AG04450 (cell line): ENCODE results near the gene JMJD7. TPM values are rescaled to one million over a fixed set of nuclear protein-coding genes. Genes with fewer than 3 reads are reported as not detected.

Experiments
- CTCF ChIA-PET: fragments of 300-600, 350-600 bp; formaldehyde crosslinking; extraction: SDS; loops from one replicate; lab custom pipeline; 2022; ENCODE audit warnings: antibody characterized with exemption, inconsistent platforms; lab: Charles Lee
- POLR2A ChIA-PET: fragments of 350-600 bp; formaldehyde crosslinking; extraction: SDS; loops from one replicate; lab custom pipeline; 2021; ENCODE audit warnings: antibody characterized with exemption, inconsistent platforms; lab: Yijun Ruan, JAX
- DNase-seq: peaks from one replicate; pipeline ENCODE4 v3.0.0-alpha.2; 2011; ENCODE audit warnings: low read depth, low spot score
- H3K27ac ChIP-seq: one replicate; pipeline ENCODE4 v1.5.1; 2012; ENCODE audit warnings: low read depth, low read length, control low read depth
- H3K27me3 ChIP-seq: one replicate; pipeline ENCODE4 v1.6.0; 2012; ENCODE audit warnings: low read length; ENCODE audit not compliant: control insufficient read depth, insufficient read depth
- H3K4me3 ChIP-seq: 2 replicates; pipeline ENCODE4 v1.5.1; 2011; ENCODE audit warnings: mild to moderate bottlenecking, low read depth, low read length, control low read depth
- H3K9me3 ChIP-seq: 2 replicates; pipeline ENCODE4 v1.5.1; 2012; ENCODE audit warnings: low read length; ENCODE audit not compliant: control insufficient read depth, insufficient read depth
- CTCF ChIP-seq: IDR thresholded peaks from 2 replicates; pipeline ENCODE4 v1.5.1; 2011; ENCODE audit warnings: low read depth, low read length, control low read depth, inconsistent platforms
- polyA plus RNA-seq: library from polyadenylated mRNA; depleted of rRNA; stranded (reverse); fragments of >200 nt; gene quantifications from 2 replicates; pipeline ENCODE4 v1.2.3, GENCODE V29; 2011

Gene JMJD7
- polyA plus RNA-seq, 1 experiment, result 5.1 TPM

- POLR2A ChIA-PET, result interaction anchor here (0.6 to 1.2 kb wide), 5 partner anchors 8 to 290 kb away, joined by 3 to 4 read pairs (median 3); no protein-coding TSS in a partner anchor
- CTCF ChIA-PET, result interaction anchor here (0.6 to 13.1 kb wide), 2 partner anchors 26 to 194 kb away, joined by 3 to 362 read pairs; no protein-coding TSS in a partner anchor
- no peak overlapping the region for H3K27ac ChIP-seq
These were observed 47.2 kb upstream of the JMJD7 start for GRCh38 chr15:41780727-41781126.

GRCh38 chr15:41782371-41783282 lies 45.3 kb upstream of the JMJD7 start:
- POLR2A ChIA-PET, result interaction anchor here (0.7 kb wide), 1 partner anchor 20 kb away, joined by 4 read pairs; no protein-coding TSS in a partner anchor
- CTCF ChIA-PET, result interaction anchor here (0.6 to 13.1 kb wide), 5 partner anchors 9 to 878 kb away, joined by 3 to 362 read pairs (median 5); partner anchors contain the start of gene MAPKBP1

More at GRCh38 chr15:41780727-41781126, 47.2 kb upstream of the JMJD7 start:
- TF ChIP-seq CTCF, result no peak
- H3K9me3 ChIP-seq, result no peaks in the 10 kb centered on the region
- DNase-seq, result no peak
- no peaks in the 10 kb centered on the region for H3K27me3 ChIP-seq
- H3K4me3 ChIP-seq, result no peak overlapping the region

GRCh38 chr15:41783296-41783695 lies 44.6 kb upstream of the JMJD7 start:
- ChIA-PET CTCF (interaction anchor here (2.5 to 13.1 kb wide), 2 partner anchors 10 to 23 kb away, joined by 23 to 362 read pairs; partner anchors contain the start of gene MAPKBP1), POLR2A (no interaction called here)
- no peaks in the 10 kb centered on the region for H3K27me3 ChIP-seq
- H3K4me3 ChIP-seq, result no peak overlapping the region
- H3K27ac ChIP-seq, result no peak overlapping the region
- DNase-seq, result no peak
- H3K9me3 ChIP-seq, result no peaks in the 10 kb centered on the region
- TF ChIP-seq CTCF, result no peak

More at GRCh38 chr15:41782371-41783282, 45.3 kb upstream of the JMJD7 start:
- H3K27me3 ChIP-seq, result no peaks in the 10 kb centered on the region
- H3K4me3 ChIP-seq, result no peak overlapping the region
- no peak overlapping the region for H3K27ac ChIP-seq
- H3K9me3 ChIP-seq, result no peaks in the 10 kb centered on the region
- DNase-seq, result no peak
- TF ChIP-seq CTCF, result no peak

GRCh38 chr15:41788262-41788661 lies 39.6 kb upstream of the JMJD7 start:
- CTCF ChIA-PET, result interaction anchor here (7.4 kb wide), 1 partner anchor 15 kb away, joined by 59 read pairs; the partner anchor contains the start of gene MAPKBP1
- Histone ChIP-seq H3K4me3 (no peak overlapping the region), H3K27ac (no peak overlapping the region), H3K9me3 (no peaks in the 10 kb centered on the region), H3K27me3 (no peaks in the 10 kb centered on the region)
- POLR2A ChIA-PET, result no interaction called here
- no peak for TF ChIP-seq CTCF
- no peak for DNase-seq
